ENCODE measurements around the gene ELOVL1. TPM values are rescaled to one million over a fixed set of nuclear protein-coding genes. Genes with fewer than 3 reads are reported as not detected.
A peak's percentile ranks its signal among the peaks of the same experiment; 100 is the strongest.

Gene ELOVL1
- total and polyA plus RNA-seq, 2 of the 13 experiments (the other 11 are each of a cell fraction or from before 2014, with no cell fraction given), result 55.2 to 77.4 TPM

- TF ChIP-seq CBX5 (CRISPR knock-in tag; IDR thresholded peaks at IDR 0.05; ENCODE audit: borderline replicate concordance) (no peak; the same call in 1 of the 2 replicates), ZBTB2 (CRISPR knock-in tag; IDR thresholded peaks at IDR 0.05; ENCODE audit: low read depth) (peak; percentile 86), ZNF749 (CRISPR knock-in tag; IDR thresholded peaks at IDR 0.05; ENCODE audit: borderline replicate concordance) (peak; percentile 84), CENPT (CRISPR knock-in tag; IDR thresholded peaks at IDR 0.05; ENCODE audit: low read depth) (peak; percentile 82; the same call in 1 of the 2 replicates), ZFP36L1 (CRISPR knock-in tag; IDR thresholded peaks at IDR 0.05) (peak; percentile 99), ZMYM4 (CRISPR knock-in tag; IDR thresholded peaks at IDR 0.05) (peak; percentile 97), ZNF124 (CRISPR knock-in tag; IDR thresholded peaks at IDR 0.05) (no peak), ARID5B (CRISPR knock-in tag; IDR thresholded peaks at IDR 0.05) (peak; percentile 18; the same call in 1 of the 2 replicates), SNAI1 (CRISPR knock-in tag; IDR thresholded peaks at IDR 0.05; ENCODE audit: borderline replicate concordance) (peak; percentile 69; the same call in 1 of the 2 replicates), SIX4 (CRISPR knock-in tag; IDR thresholded peaks at IDR 0.05) (no peak), ZNF33A (CRISPR knock-in tag; IDR thresholded peaks at IDR 0.05; ENCODE audit: borderline replicate concordance) (no peak), ZFP91 (CRISPR knock-in tag; IDR thresholded peaks at IDR 0.05; ENCODE audit: borderline replicate concordance) (peak; percentile 64; the same call in 1 of the 2 replicates), BATF2 (CRISPR knock-in tag; IDR thresholded peaks at IDR 0.05) (peak; percentile 97), MYC (CRISPR knock-in tag; IDR thresholded peaks at IDR 0.05; ENCODE audit: borderline replicate concordance) (peak; percentile 58), PRMT3 (CRISPR knock-in tag; IDR thresholded peaks at IDR 0.05; ENCODE audit: borderline replicate concordance, low read depth) (peak; percentile 92), ZNF367 (CRISPR knock-in tag; IDR thresholded peaks at IDR 0.05; ENCODE audit: borderline replicate concordance) (0 out of 2 replicates have a peak, but pooled peaks have one; percentile 42), POLR2AphosphoS5 (IDR thresholded peaks at IDR 0.05; ENCODE audit: low read depth, low read length) (peak; percentile 72), ZNF468 (CRISPR knock-in tag; IDR thresholded peaks at IDR 0.05) (no peak), TSC22D2 (CRISPR knock-in tag; IDR thresholded peaks at IDR 0.05; ENCODE audit: borderline replicate concordance) (no peak), MTF1 (CRISPR knock-in tag; IDR thresholded peaks at IDR 0.05) (no peak), CHD2 (IDR thresholded peaks at IDR 0.05; ENCODE audit: low read depth, low read length) (peak; percentile 98)
These were observed 8.8 kb downstream of the ELOVL1 start, which contains the start of gene CDC20 (continued) for GRCh38 chr1:43358746-43359693.
